ENCODE data around the gene PPIH. TPM values are rescaled to one million over a fixed set of nuclear protein-coding genes. Genes with fewer than 3 reads are reported as not detected.
"Not testable (repeated sequence)": the region's sequence is repeated elsewhere in the genome, so short reads cannot be mapped to it uniquely, and the experiment has no call there.

The PPIH gene
- total and polyA plus RNA-seq, 12 donors: 17.5 to 56.5 (median 28.6) TPM

DNA sequence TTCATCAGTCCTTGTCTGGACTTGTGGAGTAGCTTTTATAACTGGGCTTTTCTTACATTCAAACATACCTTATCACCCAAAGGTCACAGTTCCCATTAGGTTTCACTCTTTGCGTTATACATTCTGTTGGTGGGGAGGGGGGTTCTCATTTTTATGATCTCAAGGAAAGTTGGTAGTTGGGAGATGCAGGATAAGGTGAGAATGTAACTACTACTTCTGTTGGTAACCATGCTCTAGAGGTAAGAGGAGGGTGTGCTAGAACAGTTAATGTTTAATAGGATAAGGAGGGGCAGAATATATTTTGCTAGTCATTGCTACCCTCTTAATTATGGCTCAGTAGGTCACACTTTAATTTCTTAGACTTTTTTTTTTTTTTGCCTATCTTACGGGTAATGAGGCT, 34.7 kb downstream of the PPIH start:
- WGBS, 4 donors: 85 to 100% (median 90%) methylated on average over 2 of the region's 2 CpGs
- no peak overlapping the region for H3K27ac ChIP-seq
- no peak for DNase-seq
- intact Hi-C loops (cut with DNase I): no loop called here
- H3K36me3 ChIP-seq (replicated peaks in 1 of 2): peaks cover 0 to 19% of the 10 kb centered on the region in 2 donors
- TF ChIP-seq POLR2A (IDR thresholded peaks at IDR 0.05): no peak
- TF ChIP-seq, protein P1, sequence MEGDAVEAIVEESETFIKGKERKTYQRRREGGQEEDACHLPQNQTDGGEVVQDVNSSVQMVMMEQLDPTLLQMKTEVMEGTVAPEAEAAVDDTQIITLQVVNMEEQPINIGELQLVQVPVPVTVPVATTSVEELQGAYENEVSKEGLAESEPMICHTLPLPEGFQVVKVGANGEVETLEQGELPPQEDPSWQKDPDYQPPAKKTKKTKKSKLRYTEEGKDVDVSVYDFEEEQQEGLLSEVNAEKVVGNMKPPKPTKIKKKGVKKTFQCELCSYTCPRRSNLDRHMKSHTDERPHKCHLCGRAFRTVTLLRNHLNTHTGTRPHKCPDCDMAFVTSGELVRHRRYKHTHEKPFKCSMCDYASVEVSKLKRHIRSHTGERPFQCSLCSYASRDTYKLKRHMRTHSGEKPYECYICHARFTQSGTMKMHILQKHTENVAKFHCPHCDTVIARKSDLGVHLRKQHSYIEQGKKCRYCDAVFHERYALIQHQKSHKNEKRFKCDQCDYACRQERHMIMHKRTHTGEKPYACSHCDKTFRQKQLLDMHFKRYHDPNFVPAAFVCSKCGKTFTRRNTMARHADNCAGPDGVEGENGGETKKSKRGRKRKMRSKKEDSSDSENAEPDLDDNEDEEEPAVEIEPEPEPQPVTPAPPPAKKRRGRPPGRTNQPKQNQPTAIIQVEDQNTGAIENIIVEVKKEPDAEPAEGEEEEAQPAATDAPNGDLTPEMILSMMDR (IDR thresholded peaks at IDR 0.05): no peak
- H3K4me1 ChIP-seq (replicated peaks in 1 of 2): peaks cover 0 to 45% of the 10 kb centered on the region in 2 donors
- no peaks in the 10 kb centered on the region for H3K27me3 ChIP-seq
- no peak overlapping the region for H3K4me3 ChIP-seq
- H3K9me3 ChIP-seq (replicated peaks in 1 of 3): no peaks in the 10 kb centered on the region

DNA sequence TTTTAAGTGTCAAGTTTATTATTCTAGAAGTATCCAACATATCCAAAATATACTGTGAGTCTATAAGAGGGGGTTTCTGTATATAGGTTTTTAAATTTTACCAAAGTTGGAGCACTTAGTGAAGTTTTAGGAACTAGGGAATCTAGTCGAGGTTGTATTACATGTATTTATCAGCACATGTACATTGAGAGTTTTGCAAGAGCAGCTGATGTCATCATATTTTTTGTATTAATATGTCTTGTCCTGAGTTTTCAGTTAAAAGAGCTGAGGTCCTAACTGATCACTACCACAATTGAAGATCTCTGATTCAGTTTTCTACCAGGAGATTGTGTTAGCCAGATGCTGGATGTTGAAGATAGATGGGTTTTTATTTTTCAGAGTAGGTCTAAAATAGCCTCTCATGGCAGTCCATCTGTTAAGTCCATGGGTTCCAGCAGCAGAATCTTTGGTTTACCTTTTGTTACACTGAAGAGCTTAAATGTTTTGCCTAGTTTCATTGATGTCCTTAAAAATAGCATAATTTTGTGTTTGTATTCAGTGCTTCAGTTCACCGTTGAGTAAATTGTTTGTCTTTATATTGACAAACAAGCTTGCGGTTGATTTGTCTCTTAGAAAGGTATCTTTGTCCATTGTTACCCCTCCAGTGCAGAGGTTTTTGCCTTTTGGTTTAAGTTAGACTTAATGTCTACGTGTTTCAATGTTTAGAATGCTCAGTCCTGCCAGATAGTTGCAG, 40.0 kb downstream of the PPIH start:
- TF ChIP-seq POLR2A (IDR thresholded peaks at IDR 0.05): no peak
- TF ChIP-seq, protein P1 (IDR thresholded peaks at IDR 0.05): no peak
- intact Hi-C loops (cut with DNase I): no loop called here
- no peaks in the 10 kb centered on the region for H3K4me1 ChIP-seq (replicated peaks in 1 of 2)
- peaks cover 0 to 71% of the 10 kb centered on the region in 2 donors for H3K36me3 ChIP-seq (replicated peaks in 1 of 2)
- DNase-seq: no peak
- no peak overlapping the region for H3K4me3 ChIP-seq
- WGBS, 4 donors: 88 to 92% (median 90%) methylated on average over 4 of the region's 4 CpGs
- no peak overlapping the region for H3K27ac ChIP-seq
- H3K9me3 ChIP-seq (replicated peaks in 1 of 3): no peaks in the 10 kb centered on the region
- no peaks in the 10 kb centered on the region for H3K27me3 ChIP-seq

DNA sequence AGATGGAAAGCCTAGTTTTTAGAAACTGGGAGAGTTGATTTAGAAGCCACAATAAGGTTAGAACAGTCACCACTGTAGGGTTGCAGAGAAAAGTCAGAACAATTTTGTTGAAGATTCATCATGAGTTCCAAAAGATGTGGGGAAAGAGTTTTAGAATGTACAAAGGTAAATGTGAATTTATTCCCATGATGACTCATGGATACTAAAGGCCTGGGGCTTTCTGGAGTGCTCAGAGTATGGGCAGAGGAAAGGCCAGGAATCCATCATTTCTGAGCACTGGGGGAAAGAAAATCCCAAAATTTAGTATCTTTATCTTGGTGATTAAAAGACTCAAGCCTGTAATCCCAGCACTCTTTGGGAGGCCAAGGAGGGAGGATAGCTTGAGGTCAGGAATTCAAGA, 41.8 kb downstream of the PPIH start:
- Histone ChIP-seq H3K27me3 (no peaks in the 10 kb centered on the region), H3K27ac (no peak overlapping the region), H3K36me3 (replicated peaks in 1 of 2) (peaks cover 0 to 83% of the 10 kb centered on the region in 2 donors), H3K4me3 (no peak overlapping the region), H3K9me3 (replicated peaks in 1 of 3) (no peaks in the 10 kb centered on the region), H3K4me1 (replicated peaks in 1 of 2) (no peaks in the 10 kb centered on the region)
- no peak for DNase-seq
- TF ChIP-seq, protein P1 (IDR thresholded peaks at IDR 0.05): no peak
- no peak for TF ChIP-seq POLR2A (IDR thresholded peaks at IDR 0.05)
- intact Hi-C loops (cut with DNase I): no loop called here

DNA sequence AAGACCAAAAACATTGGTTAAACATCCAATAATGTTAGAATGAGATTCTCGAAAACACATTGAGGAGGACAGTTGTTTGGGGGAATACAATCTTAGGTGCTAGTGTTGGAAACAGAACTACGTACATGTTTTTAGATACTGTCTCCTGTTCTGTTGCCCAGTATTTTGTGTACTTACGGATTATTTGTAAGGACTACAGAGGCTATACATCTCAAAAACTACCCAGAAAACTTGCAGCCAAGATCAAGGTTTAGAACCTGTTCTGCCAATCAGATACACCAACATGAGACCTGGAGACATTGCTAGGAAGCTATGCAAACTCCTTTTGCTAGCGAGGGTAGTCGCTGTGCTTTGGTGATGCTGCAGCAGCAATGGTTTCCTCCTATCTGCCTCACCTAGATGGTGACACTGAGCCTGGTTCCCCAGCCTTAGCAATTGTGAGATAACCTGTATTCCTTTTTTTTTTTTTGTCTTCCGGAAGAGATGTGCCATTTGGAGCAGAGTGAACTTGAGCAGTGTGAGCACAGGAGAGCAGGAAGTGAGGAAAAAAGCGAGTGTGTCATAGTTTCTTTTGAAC, 45.8 kb downstream of the PPIH start:
- Histone ChIP-seq H3K4me3 (no peak overlapping the region), H3K27ac (no peak overlapping the region), H3K4me1 (replicated peaks in 1 of 2) (no peaks in the 10 kb centered on the region), H3K27me3 (no peaks in the 10 kb centered on the region), H3K9me3 (replicated peaks in 1 of 3) (no peaks in the 10 kb centered on the region), H3K36me3 (replicated peaks in 1 of 2) (peaks cover 0 to 57% of the 10 kb centered on the region in 2 donors)
- no peak for DNase-seq
- intact Hi-C loops (cut with DNase I): no loop called here
- TF ChIP-seq, protein P1 (IDR thresholded peaks at IDR 0.05): no peak
- TF ChIP-seq POLR2A (IDR thresholded peaks at IDR 0.05): no peak
- WGBS, 4 donors: 93 to 96% (median 96%) methylated on average over 7 of the region's 7 CpGs

DNA sequence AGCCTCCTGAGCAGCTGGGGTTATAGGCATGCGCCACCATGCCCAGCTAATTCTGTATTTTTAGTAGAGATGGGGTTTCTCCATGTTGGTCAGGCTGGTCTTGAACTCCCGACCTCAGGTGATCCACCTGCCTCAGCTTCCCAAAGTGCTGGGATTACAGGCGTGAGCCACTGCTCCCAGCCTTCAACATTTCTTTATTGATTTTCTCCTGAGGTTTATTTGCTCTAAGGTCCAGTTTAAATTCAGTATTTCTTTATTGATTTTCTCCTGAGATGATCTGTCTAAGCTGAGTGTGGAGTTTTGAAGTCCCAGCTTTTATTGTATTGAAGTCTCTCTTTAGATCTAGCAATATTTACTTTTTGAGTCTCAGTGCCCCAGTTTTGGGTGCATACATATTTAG, 54.6 kb downstream of the PPIH start:
- H3K36me3 ChIP-seq (replicated peaks in 1 of 2); DNase-seq; intact Hi-C loops (cut with DNase I): not testable (repeated sequence)

More for the DNA sequence above, 54.6 kb downstream of the PPIH start:
- H3K9me3 ChIP-seq (replicated peaks in 1 of 3): peaks cover 0 to 16% (median 0%) of the 10 kb centered on the region in 3 donors
- H3K4me1 ChIP-seq (replicated peaks in 1 of 2); H3K4me3 ChIP-seq; H3K27ac ChIP-seq; H3K27me3 ChIP-seq: not testable (repeated sequence)
- 94 to 100% (median 99%) methylated on average over 3 of the region's 3 CpGs for WGBS, 4 donors

Data from adrenal gland (tissue), 12 donors.